Lung (tissue), 12 donors: ENCODE measurements around the gene ABCG2. TPM values are rescaled to one million over a fixed set of nuclear protein-coding genes. Genes with fewer than 3 reads are reported as not detected.

Source experiments
- ATAC-seq: fragments of 200-7000 bp; cut with Tn5 transposase; one replicate; pipeline ENCODE4 v1.9.1; 2020; ENCODE audit warnings: moderate number of reproducible peaks; ENCODE audit not compliant: insufficient read depth, low FRiP score
- DNase-seq, 3 donors: peaks; one replicate each; pipeline ENCODE4 v3.0.0-alpha.2; 2013 to 2017
- H3K27ac ChIP-seq, 2 donors: one replicate each; pipeline ENCODE4 v1.5.1; 2013; ENCODE audit warnings: mild to moderate bottlenecking in 2 of 2, moderate library complexity in 2 of 2, control low read depth in 1 of 2, inconsistent platforms in 1 of 2, low read depth in 1 of 2, low read length in 1 of 2
- H3K27me3 ChIP-seq, 3 donors: one replicate each; pipeline ENCODE4 v1.5.1; 2013; ENCODE audit warnings: low read length in 2 of 3; ENCODE audit not compliant: control insufficient read depth in 3 of 3, insufficient read depth in 3 of 3
- H3K36me3 ChIP-seq, 4 donors: one replicate each; pipeline ENCODE4 v1.5.1; 2013; ENCODE audit warnings: low read length in 4 of 4, mild to moderate bottlenecking in 1 of 4, moderate library complexity in 1 of 4; ENCODE audit not compliant: control insufficient read depth in 4 of 4, insufficient read depth in 4 of 4
- H3K4me1 ChIP-seq, 5 donors: one replicate each; pipeline ENCODE4 v1.5.1; 2013; ENCODE audit warnings: low read length in 5 of 5, mild to moderate bottlenecking in 2 of 5, moderate library complexity in 1 of 5; ENCODE audit not compliant: control insufficient read depth in 5 of 5, insufficient read depth in 5 of 5
- H3K4me3 ChIP-seq: one replicate; pipeline ENCODE4 v1.5.1; 2013; ENCODE audit warnings: mild to moderate bottlenecking, control low read depth, moderate library complexity
- H3K9ac ChIP-seq, 2 donors: one replicate each; pipeline ENCODE4 v1.5.1; 2013; ENCODE audit warnings: low read length in 2 of 2, control low read depth in 1 of 2; ENCODE audit not compliant: insufficient read depth in 1 of 2
- H3K9me3 ChIP-seq, 4 donors: one replicate each; pipeline ENCODE4 v1.5.1; 2013; ENCODE audit warnings: low read length in 3 of 4, mild to moderate bottlenecking in 1 of 4, moderate library complexity in 1 of 4; ENCODE audit not compliant: control insufficient read depth in 4 of 4, insufficient read depth in 3 of 4
- WGBS, 2 donors: extraction: QIAGEN DNeasy Blood & Tissue Kit; methylation state at CpG; one replicate each; pipeline ENCODE4 v1.1.7; 2013; 5-methylcytosine and 5-hydroxymethylcytosine counted together
- polyA plus RNA-seq, 2 donors: library from polyadenylated mRNA; stranded (reverse); fragments of 200-250 nt; gene quantifications; one replicate each; pipeline ENCODE4 v1.2.1, GENCODE V29; 2013
- total RNA-seq, 2 donors: library from RNA; depleted of rRNA in 1 of 2; stranded (reverse); fragments of >200 nt in 1 of 2; gene quantifications; one replicate each; pipeline ENCODE4 v1.2.1, GENCODE V29; 2014 to 2021
- TF ChIP-seq, protein P1 (sequence below): IDR thresholded peaks from 2 replicates; pipeline ENCODE4 v1.5.1; 2012; ENCODE audit warnings: mild to moderate bottlenecking; ENCODE audit errors: control extremely low read depth, extremely low read depth
- donor health status: control.
- donor health status: control.
- donor health status: Bipolar disorder and iron deficiency.
- donor health status: healthy.
- donor health status: DM: yes; HTN: yes; CAD: no.

Gene ABCG2
- total and polyA plus RNA-seq, 4 donors = 1.0 to 15.7 (median 3.3) TPM

GRCh38 chr4:88189881-88190585 is 31.6 kb upstream of the ABCG2 start:
- Histone ChIP-seq H3K27ac (no peak overlapping the region), H3K4me3 (no peak overlapping the region), H3K27me3 (no peaks in the 10 kb centered on the region), H3K4me1 (peaks cover 0 to 8% (median 0%) of the 10 kb centered on the region in 5 donors), H3K36me3 (no peaks in the 10 kb centered on the region), H3K9me3 (no peaks in the 10 kb centered on the region), H3K9ac (no peak overlapping the region)
- TF ChIP-seq, protein P1, sequence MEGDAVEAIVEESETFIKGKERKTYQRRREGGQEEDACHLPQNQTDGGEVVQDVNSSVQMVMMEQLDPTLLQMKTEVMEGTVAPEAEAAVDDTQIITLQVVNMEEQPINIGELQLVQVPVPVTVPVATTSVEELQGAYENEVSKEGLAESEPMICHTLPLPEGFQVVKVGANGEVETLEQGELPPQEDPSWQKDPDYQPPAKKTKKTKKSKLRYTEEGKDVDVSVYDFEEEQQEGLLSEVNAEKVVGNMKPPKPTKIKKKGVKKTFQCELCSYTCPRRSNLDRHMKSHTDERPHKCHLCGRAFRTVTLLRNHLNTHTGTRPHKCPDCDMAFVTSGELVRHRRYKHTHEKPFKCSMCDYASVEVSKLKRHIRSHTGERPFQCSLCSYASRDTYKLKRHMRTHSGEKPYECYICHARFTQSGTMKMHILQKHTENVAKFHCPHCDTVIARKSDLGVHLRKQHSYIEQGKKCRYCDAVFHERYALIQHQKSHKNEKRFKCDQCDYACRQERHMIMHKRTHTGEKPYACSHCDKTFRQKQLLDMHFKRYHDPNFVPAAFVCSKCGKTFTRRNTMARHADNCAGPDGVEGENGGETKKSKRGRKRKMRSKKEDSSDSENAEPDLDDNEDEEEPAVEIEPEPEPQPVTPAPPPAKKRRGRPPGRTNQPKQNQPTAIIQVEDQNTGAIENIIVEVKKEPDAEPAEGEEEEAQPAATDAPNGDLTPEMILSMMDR = no peak
- DNase-seq = no peak
- no peak for ATAC-seq
- WGBS, 2 donors = 58 to 67% methylated on average over 3 of the region's 3 CpGs

DNA sequence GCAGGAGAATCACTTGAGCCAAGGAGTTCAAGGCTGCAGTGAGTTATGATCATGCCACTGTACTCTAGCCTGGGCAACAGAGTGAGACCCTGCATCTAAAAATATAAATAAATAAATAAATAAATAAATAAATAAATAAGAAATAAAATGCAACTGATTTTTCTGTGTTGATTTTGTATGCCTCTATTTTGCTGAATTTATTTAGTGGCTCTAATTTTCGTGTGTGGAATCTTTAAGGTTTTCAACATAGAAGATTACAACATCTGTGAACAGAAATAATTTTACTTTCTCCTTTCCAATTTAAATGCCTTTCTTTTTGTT is 30.9 kb upstream of the ABCG2 start:
- no peaks in the 10 kb centered on the region for H3K9me3 ChIP-seq

DNA sequence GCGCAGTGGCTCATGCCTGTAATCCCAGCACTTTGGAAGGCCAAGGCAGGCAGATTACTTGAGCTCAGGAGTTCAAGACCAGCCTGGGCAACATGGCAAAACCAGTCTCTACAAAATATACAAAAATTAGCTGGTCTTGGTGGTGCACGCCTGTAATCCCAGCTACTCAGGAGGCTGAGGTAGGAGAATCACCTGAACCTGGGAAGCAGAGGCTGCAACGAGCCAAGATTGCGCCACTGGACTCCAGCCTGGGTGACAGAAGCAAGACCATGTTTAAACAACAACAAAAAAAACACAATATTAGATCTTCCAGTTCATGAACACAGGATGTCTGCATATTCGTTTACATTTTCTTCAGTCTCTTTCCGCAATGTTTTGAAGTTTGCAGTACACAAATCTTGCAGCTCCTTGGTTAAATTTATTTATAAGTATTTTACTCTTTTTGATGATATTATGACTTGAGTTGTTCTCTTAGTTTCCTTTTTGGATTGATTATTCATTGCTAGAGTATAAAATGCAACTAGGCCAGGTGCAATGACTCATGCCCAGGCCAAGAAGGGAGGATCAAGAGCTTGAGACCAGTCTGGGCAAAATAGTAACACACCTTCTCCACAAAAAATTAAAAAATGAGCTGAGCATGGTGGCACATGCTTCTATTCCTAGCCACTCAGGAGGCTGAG is 30.4 kb upstream of the ABCG2 start:
- ATAC-seq = no peak
- H3K27me3 ChIP-seq = no peaks in the 10 kb centered on the region
- TF ChIP-seq, protein P1 = no peak

More for the DNA sequence above, 30.9 kb upstream of the ABCG2 start:
- TF ChIP-seq, protein P1 = no peak
- H3K36me3 ChIP-seq = no peaks in the 10 kb centered on the region
- H3K27me3 ChIP-seq = no peaks in the 10 kb centered on the region
- WGBS, 2 donors = 70 to 87% methylated on average over 1 of the region's 1 CpG
- no peak overlapping the region for H3K4me3 ChIP-seq
- no peak for DNase-seq
- H3K27ac ChIP-seq = no peak overlapping the region
- H3K9ac ChIP-seq = no peak overlapping the region
- H3K4me1 ChIP-seq = peaks cover 0 to 8% (median 0%) of the 10 kb centered on the region in 5 donors
- ATAC-seq = no peak

More for the DNA sequence above, 30.4 kb upstream of the ABCG2 start:
- 85 to 94% methylated on average over 6 of the region's 6 CpGs for WGBS, 2 donors
- Histone ChIP-seq H3K4me3 (no peak overlapping the region), H3K4me1 (peaks cover 0 to 8% (median 0%) of the 10 kb centered on the region in 5 donors), H3K9me3 (no peaks in the 10 kb centered on the region), H3K36me3 (no peaks in the 10 kb centered on the region), H3K9ac (no peak overlapping the region), H3K27ac (no peak overlapping the region)
- DNase-seq = peak in 1 of 3 donors; percentile 14
